NCI-H2227 (cell line): ENCODE measurements around the gene ZDHHC11B.

Experiments
- DNase-seq: peaks from one replicate; lab custom pipeline; 2025; ENCODE audit not compliant: unreplicated experiment; lab: John Stamatoyannopoulos, UW

ZDHHC11B gene

DNA sequence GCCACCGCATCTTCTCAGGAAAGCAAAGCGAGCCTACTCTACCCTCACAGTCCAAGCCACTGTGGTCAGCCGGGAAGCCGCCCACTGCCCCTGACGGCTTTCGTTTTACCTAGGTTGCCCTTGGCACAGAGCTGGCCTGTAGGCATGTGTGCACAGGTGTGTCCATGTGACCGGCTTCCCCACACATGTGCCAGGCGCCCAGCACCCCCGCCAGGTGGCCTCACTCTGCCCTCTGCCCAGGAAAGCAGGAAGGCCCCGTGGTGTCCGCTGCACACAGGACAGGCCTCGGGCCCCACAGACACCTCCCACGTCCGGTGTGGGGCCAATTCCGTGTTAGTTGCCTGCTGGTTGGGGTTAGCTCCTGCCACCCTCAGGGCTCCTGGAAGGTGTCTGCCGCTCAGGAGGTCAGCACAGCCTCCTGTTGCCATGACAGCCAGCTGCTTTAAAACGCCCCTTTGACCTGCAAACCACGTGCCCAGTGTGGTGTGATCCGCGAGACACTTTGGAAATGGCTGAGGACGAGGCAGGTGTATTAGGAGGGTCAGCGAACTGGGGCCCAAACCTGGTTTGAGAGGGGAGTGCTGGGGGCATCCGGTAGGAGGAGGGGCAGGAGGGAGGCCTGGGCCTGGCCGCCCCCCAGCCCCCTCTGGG, 120.1 kb downstream of the ZDHHC11B start:
- DNase-seq: no peak

DNA sequence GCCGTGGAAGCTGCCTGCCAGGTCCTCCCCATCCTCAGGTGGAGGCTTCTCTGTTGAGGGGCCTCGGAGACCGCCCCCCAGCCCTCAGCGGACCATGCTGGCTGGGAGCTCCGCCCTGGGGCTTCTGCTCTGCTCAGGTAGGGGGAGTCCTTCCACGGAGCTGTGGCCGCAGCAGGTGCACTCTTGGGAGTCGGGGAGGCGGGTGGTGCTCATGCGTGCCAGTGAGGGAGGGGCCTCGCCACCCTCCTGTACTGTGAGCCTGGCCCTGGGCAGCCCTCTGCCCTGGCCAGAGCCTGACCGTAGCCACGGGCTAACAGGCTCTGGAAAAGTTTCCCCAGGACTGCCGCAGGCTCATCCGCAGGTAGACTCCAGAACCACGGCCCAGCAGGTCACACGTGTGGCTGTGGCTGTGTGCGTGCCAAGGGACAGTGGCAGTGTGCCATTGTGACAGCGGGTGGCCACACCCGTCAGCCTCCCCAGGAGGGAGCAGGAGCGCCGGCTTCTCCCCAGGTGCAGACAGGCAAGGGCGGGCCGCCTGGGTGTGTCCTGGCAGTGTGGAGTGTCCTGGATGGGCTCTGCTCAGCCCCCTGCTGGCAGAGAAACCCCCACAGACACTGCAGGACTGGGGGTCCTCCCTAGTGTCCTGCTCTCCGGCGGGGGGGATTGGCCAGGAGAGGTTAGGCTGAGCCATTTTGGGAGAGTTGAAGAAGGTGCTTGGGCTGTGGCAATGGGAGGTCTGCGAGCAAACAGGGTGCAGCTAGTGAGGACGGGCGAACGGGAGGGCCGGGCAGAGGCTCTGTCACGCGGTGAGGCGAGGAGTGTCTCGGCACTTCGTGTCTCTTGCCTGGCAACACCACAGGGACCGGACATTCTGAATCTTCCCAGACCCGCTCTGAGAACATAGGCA, 120.8 kb downstream of the ZDHHC11B start:
- no peak for DNase-seq

DNA sequence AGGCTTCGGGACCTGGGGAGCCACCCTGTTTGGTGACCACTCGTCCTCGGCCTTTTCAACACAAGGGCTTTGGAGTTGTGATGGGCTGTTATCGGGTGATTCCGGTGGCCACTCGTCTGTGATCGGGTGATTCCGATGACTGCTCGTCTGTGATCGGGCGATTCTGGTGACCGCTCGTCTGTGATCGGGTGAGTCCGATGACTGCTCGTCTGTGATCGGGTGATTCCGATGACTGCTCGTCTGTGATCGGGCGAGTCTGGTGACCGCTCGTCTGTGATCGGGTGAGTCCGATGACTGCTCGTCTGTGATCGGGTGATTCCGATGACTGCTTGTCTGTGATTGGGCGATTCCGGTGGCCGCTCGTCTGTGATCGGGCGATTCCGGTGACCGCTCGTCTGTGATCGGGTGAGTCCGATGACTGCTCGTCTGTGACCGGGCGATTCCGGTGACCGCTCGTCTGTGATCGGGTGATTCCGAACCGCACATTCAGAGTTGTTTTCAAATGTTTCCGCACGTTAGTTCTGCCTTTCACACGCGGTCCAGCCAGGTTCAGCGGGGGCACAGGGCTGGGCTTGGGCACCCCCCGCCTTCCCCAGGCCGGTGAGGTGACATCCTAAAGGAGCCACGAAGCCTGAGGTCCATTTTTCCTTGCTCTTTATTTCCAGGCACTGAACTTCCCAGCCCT, 121.6 kb downstream of the ZDHHC11B start:
- no peak for DNase-seq

DNA sequence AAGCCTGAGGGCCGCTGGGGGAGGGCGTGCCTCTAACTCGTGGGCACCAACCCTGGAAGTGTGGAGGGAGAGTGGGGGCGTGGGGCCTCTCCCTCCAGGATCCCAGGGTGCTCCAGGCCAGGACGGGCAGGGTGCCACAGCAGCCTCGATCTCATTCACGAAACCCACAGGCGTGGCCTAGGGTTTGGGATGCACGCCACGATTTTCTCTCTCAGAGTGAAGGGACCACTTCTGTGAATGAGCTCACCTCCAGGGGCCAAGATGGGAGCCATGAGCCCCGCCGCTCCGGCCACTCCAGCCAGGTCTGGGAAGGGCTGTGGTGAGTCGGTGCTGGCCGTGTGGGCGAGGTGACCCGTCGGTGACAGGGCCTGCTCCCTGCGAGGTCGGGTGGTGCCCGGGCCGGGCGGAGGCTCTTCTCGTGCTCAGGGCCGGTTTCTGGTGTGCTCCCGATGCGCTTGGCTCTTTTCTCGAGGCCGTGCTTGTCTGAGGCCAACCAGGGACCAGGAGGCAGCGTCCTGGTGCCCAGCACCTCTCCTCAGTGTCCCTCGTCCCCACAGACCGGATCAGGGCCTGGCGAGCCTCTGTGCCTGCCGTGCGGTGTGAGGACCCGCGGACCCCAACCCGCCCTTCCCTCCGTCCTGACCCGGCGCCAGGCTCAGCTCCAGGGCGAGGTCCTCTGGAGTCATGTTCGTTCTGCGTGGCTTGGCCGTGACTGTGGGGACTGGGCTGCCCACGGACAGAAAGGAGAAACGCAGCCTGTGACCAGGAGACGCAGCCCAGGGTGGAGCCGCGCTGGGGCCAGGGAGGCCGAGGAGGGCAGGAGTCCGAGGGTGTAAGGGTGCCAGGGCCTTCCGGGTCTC, 122.4 kb downstream of the ZDHHC11B start:
- no peak for DNase-seq

DNA sequence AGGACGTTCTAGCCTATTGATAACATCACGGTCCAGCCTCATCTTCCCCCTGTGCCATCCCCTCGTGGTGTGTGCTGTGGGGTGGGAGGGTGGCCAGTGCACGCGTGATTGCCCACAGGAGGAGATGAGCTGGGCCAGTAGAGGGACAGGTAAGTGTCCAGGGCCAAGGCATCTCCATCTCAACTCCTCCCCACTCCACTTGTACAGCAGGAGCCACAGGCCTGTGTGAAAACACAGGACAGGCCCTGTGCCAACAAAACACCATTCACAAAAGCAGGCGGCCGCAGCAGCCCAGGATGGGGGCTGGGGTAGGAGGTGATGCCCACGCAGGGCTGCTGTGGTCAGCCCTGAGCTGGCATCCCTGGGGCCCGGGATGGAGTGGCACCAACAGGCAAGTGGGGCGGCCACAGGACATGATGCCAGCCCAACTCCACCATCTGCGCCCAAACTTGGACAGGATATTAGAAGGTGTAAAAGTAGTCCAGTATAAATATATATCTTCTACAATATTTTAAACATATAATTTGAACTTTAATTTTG, 124.0 kb downstream of the ZDHHC11B start:
- no peak for DNase-seq
